AG04449 (cell line): Measurements from ENCODE around the gene SH2D3C.
A peak's percentile ranks its signal among the peaks of the same experiment; 100 is the strongest.

Source experiments
- CTCF ChIA-PET: fragments of 350-600 bp; formaldehyde crosslinking; extraction: SDS; loops from one replicate; lab custom pipeline; 2021; ENCODE audit warnings: antibody characterized with exemption; lab: Yijun Ruan, JAX
- POLR2A ChIA-PET: fragments of 400-600, 350-600 bp; formaldehyde crosslinking; extraction: SDS; loops from one replicate; lab custom pipeline; 2020; ENCODE audit warnings: antibody characterized with exemption, inconsistent platforms; lab: Yijun Ruan, JAX
- DNase-seq: peaks from one replicate; pipeline ENCODE4 v3.0.0-alpha.2; 2010; ENCODE audit warnings: low read depth, low spot score
- H3K4me3 ChIP-seq: 2 replicates; pipeline ENCODE4 v1.5.1; 2011; ENCODE audit warnings: low read depth, mild to moderate bottlenecking, control low read depth, low read length
- CTCF ChIP-seq: IDR thresholded peaks from one replicate; pipeline ENCODE4 v1.5.1; 2011; ENCODE audit warnings: mild to moderate bottlenecking, moderate library complexity, low read length, control low read depth, inconsistent platforms; ENCODE audit not compliant: insufficient read depth; ENCODE audit errors: missing control alignments

The SH2D3C gene

DNA sequence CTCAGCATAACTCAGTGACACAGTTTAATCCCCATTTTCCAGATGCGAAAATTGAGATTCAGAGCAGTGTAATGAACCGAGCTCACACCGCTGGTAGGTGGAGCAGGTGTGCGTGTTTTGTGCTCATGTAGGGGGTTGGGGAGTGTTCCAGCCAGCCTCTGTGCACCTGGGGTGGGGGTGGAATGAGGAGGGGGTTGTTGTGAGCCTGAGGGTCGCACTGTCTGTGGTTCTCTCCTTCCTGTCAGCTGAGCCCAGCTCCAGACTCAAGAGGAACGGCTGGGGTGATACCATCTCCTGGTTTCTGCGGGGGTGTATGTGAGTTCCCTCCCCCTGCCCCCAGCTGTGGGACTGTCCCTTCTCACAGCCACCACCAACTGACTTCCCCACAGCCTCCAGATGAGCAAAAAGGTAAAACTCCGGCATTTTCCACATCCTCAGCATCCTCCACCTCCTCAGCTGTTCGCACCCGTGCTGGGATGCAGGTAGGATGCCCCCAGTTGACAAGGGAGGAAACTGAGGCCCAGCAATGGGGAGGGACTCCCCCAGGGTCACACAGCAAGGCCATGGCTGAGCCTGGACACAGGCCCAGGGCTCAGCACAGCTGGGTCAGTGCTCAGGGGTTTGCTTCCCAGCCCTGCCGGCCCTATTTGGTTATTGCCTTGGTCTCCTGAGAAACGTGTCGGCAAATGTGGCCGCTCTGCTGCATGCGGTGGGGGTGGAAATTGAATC is 2.1 kb downstream of the SH2D3C start:
- DNase-seq = no peak
- no peak overlapping the region for H3K4me3 ChIP-seq
- ChIA-PET POLR2A (no interaction called here), CTCF (interaction anchor here (1.3 to 10.4 kb wide), 2 partner anchors 8 to 186 kb away, joined by 3 to 93 read pairs; partner anchors contain the start of gene CDK9)
- TF ChIP-seq CTCF = no peak

GRCh38 chr9:127773981-127774380 is 4.5 kb downstream of the SH2D3C start:
- POLR2A ChIA-PET = no interaction called here
- no peak for DNase-seq
- CTCF ChIA-PET = interaction anchor here (1.0 to 10.4 kb wide), 3 partner anchors 10 to 39 kb away, joined by 4 to 93 read pairs (median 5); partner anchors contain the start of genes CDK9 and TOR2A
- H3K4me3 ChIP-seq = no peak overlapping the region
- TF ChIP-seq CTCF = no peak

DNA sequence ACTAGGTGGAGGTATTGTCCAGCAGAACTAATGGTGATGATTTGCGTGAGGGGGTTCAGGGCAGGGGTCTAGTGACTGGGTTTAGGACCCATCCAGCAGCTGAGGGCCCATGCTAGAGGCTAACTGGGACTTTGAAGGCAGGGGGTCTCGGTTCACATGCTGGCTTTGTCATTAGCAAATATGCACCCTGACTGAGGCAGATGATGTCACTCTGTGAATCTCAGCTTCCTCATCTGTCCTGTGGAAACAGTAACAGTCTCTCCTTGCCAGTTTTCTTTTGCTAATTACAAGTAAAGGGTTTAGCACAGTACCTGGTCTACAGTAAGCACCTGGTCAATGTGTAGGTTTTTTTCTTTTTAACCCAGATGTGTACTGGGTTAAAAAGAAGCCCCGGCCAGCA is 5.2 kb downstream of the SH2D3C start:
- DNase-seq = no peak
- no peak overlapping the region for H3K4me3 ChIP-seq
- ChIA-PET CTCF (interaction anchor here (1.0 to 10.4 kb wide), 3 partner anchors 11 to 148 kb away, joined by 4 to 93 read pairs (median 5); partner anchors contain the start of genes CDK9 and TOR2A), POLR2A (no interaction called here)
- TF ChIP-seq CTCF = no peak

DNA sequence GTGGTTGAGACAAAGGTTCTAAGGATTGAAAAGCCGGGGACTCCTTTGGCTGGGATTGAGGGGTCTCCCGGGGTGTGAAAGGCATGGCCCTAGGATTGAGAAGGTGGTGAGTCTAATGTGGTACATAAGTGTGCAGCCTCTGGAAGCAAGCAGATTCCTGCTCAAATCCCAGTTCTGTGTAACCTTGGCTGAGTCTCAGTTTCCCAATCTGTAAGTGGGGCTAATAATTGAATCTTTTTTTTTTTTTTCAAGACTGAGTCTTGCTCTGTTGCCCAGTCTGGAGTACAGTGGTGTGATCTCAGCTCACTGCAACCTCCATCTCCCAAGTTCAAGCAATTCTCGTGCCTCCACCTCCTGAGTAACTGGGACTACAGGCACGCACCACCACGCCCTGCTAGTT is 5.9 kb downstream of the SH2D3C start:
- ChIA-PET POLR2A (no interaction called here), CTCF (interaction anchor here (1.0 to 10.4 kb wide), 3 partner anchors 11 to 148 kb away, joined by 4 to 93 read pairs (median 5); partner anchors contain the start of genes CDK9 and TOR2A)
- TF ChIP-seq CTCF = no peak
- no peak for DNase-seq
- no peak overlapping the region for H3K4me3 ChIP-seq

DNA sequence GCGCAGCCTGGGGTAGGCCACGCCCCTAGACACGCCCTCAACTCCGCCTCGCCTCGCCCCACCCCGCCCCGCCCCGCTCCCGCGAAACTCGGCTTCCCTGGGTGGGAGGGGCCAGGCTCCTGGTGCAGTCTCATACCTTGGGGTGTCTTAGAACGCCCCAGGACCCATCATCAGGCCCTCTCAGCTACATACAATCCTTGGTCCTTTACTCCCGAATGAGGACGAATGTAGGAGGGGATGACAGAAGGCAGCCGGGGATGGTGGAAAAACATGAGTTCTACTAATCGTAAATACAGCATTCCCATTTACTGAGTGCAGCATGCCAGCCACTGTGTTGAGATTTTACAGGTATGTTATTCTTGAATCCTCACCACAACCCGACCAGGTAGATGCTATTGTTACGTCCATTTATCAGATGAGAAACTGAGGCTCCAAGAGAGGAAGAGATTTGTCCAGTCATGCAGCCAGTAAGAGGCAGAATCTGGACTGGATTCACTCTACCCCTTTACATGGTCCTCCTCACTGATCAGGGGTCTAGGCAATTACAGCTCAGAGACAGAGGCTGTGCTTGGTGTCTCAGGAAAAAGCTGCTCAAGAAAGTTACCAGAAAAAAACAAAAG is 6.8 kb downstream of the SH2D3C start:
- TF ChIP-seq CTCF = no peak
- H3K4me3 ChIP-seq = peak overlapping the region; percentile 59
- ChIA-PET POLR2A (interaction anchor here (1.0 kb wide), 2 partner anchors 14 to 31 kb away, joined by 3 to 4 read pairs; partner anchors contain the start of genes CDK9 and FPGS), CTCF (interaction anchor here (1.1 to 10.4 kb wide), 7 partner anchors 9 to 148 kb away, joined by 3 to 93 read pairs (median 8); partner anchors contain the start of genes CDK9 and TOR2A)
- no peak for DNase-seq

- ChIA-PET CTCF (interaction anchor here (0.9 to 10.4 kb wide), 8 partner anchors 9 to 149 kb away, joined by 3 to 93 read pairs (median 6); partner anchors contain the start of genes CDK9 and TOR2A), POLR2A (interaction anchor here (1.0 kb wide), 2 partner anchors 15 to 32 kb away, joined by 3 to 4 read pairs; partner anchors contain the start of genes CDK9 and FPGS)
- TF ChIP-seq CTCF = no peak
- peak overlapping the region; percentile 59 for H3K4me3 ChIP-seq
- DNase-seq = peak; percentile 50
These were observed 7.4 kb downstream of the SH2D3C start for GRCh38 chr9:127770905-127771569.
